HG03103 (cell line): ENCODE measurements around the gene NT5DC4.

Source experiments
- ATAC-seq: cut with Tn5 transposase; IDR thresholded peaks from one replicate; pipeline ENCODE4 v1.9.1; 2021; ENCODE audit warnings: low read depth; ENCODE audit not compliant: unreplicated experiment

Gene NT5DC4

GRCh38 chr2:112751451-112752197 is 30.8 kb downstream of the NT5DC4 start:
- no peak for ATAC-seq

GRCh38 chr2:112752667-112753066 is 31.8 kb downstream of the NT5DC4 start:
- ATAC-seq, result no peak

- no peak for ATAC-seq
These were observed 33.7 kb downstream of the NT5DC4 start for GRCh38 chr2:112754564-112754963.

- ATAC-seq, result no peak
These were observed 34.6 kb downstream of the NT5DC4 start for GRCh38 chr2:112755444-112755843.

GRCh38 chr2:112756207-112756606 is 35.4 kb downstream of the NT5DC4 start:
- no peak for ATAC-seq

- no peak for ATAC-seq
These were observed 36.4 kb downstream of the NT5DC4 start for GRCh38 chr2:112757265-112757664.

- no peak for ATAC-seq
These were observed 37.9 kb downstream of the NT5DC4 start for GRCh38 chr2:112758711-112759110.

GRCh38 chr2:112760149-112760548 is 39.3 kb downstream of the NT5DC4 start:
- ATAC-seq, result no peak

GRCh38 chr2:112762276-112762675 is 41.5 kb downstream of the NT5DC4 start:
- no peak for ATAC-seq

- ATAC-seq, result peak; percentile 94
These were observed 43.5 kb downstream of the NT5DC4 start, which contains the start of gene CKAP2L for GRCh38 chr2:112764071-112765044. Gene CKAP2L, minus strand, starts transcription at chr2:112764609. Its CDS starts 11 bp downstream, at chr2:112764598.

GRCh38 chr2:112765251-112765650 is 44.4 kb downstream of the NT5DC4 start:
- no peak for ATAC-seq

GRCh38 chr2:112767693-112768330 is 47.0 kb downstream of the NT5DC4 start:
- no peak for ATAC-seq

- ATAC-seq, result no peak
These were observed 47.6 kb downstream of the NT5DC4 start for GRCh38 chr2:112768432-112768831.

- ATAC-seq, result no peak
These were observed 51.5 kb downstream of the NT5DC4 start for GRCh38 chr2:112772322-112772721.

GRCh38 chr2:112772911-112773475 is 52.2 kb downstream of the NT5DC4 start:
- no peak for ATAC-seq

GRCh38 chr2:112773556-112773955 is 52.7 kb downstream of the NT5DC4 start:
- ATAC-seq, result no peak

- no peak for ATAC-seq
These were observed 53.9 kb downstream of the NT5DC4 start for GRCh38 chr2:112774536-112775285.

- no peak for ATAC-seq
These were observed 55.3 kb downstream of the NT5DC4 start for GRCh38 chr2:112776113-112776512.

GRCh38 chr2:112777036-112777435 is 56.2 kb downstream of the NT5DC4 start:
- ATAC-seq, result no peak

GRCh38 chr2:112779598-112779997 is 58.8 kb downstream of the NT5DC4 start:
- ATAC-seq, result no peak
